ENCODE data around the gene APOBEC3G.

The APOBEC3G gene

GRCh38 chr22:39103431-39103830 is 26.4 kb downstream of the APOBEC3G start:
- DNase-seq (ENCODE audit: low read depth in 2 of 2): no peak
- no peak for TF ChIP-seq CTCF (IDR thresholded peaks at IDR 0.05; ENCODE audit: low read depth, low read length)

GRCh38 chr22:39106326-39106725 is 29.3 kb downstream of the APOBEC3G start:
- no peak overlapping the region for H3K4me3 ChIP-seq (replicated peaks in 1 of 2; ENCODE audit: low read depth in 2 of 2, low read length in 2 of 2)
- no peak for TF ChIP-seq CTCF (IDR thresholded peaks at IDR 0.05; ENCODE audit: low read depth, low read length)
- DNase-seq (ENCODE audit: low read depth in 2 of 2): no peak

More at GRCh38 chr22:39103431-39103830, 26.4 kb downstream of the APOBEC3G start:
- no peak overlapping the region for H3K4me3 ChIP-seq (replicated peaks in 1 of 2; ENCODE audit: low read depth in 2 of 2, low read length in 2 of 2)

GRCh38 chr22:39108487-39108886 is 31.4 kb downstream of the APOBEC3G start:
- no peak overlapping the region for H3K4me3 ChIP-seq (replicated peaks in 1 of 2; ENCODE audit: low read depth in 2 of 2, low read length in 2 of 2)
- no peak for TF ChIP-seq CTCF (IDR thresholded peaks at IDR 0.05; ENCODE audit: low read depth, low read length)
- DNase-seq (ENCODE audit: low read depth in 2 of 2): no peak

GRCh38 chr22:39109361-39109760 is 32.3 kb downstream of the APOBEC3G start:
- no peak overlapping the region for H3K4me3 ChIP-seq (replicated peaks in 1 of 2; ENCODE audit: low read depth in 2 of 2, low read length in 2 of 2)
- no peak for TF ChIP-seq CTCF (IDR thresholded peaks at IDR 0.05; ENCODE audit: low read depth, low read length)
- DNase-seq (ENCODE audit: low read depth in 2 of 2): no peak

GRCh38 chr22:39110631-39111561 is 33.8 kb downstream of the APOBEC3G start:
- DNase-seq (ENCODE audit: low read depth in 2 of 2): no peak
- no peak for TF ChIP-seq CTCF (IDR thresholded peaks at IDR 0.05; ENCODE audit: low read depth, low read length)

GRCh38 chr22:39114112-39114511 is 37.0 kb downstream of the APOBEC3G start:
- DNase-seq (ENCODE audit: low read depth in 2 of 2): no peak
- H3K4me3 ChIP-seq (replicated peaks in 1 of 2; ENCODE audit: low read depth in 2 of 2, low read length in 2 of 2): no peak overlapping the region
- TF ChIP-seq CTCF (IDR thresholded peaks at IDR 0.05; ENCODE audit: low read depth, low read length): no peak

More at GRCh38 chr22:39110631-39111561, 33.8 kb downstream of the APOBEC3G start:
- no peak overlapping the region for H3K4me3 ChIP-seq (replicated peaks in 1 of 2; ENCODE audit: low read depth in 2 of 2, low read length in 2 of 2)
